Measurements from ENCODE around the gene PCDHGA10. TPM values are rescaled to one million over a fixed set of nuclear protein-coding genes. Genes with fewer than 3 reads are reported as not detected.

The PCDHGA10 gene
- total RNA-seq, 1 donor from 2014 or later, result 18.4 TPM

DNA sequence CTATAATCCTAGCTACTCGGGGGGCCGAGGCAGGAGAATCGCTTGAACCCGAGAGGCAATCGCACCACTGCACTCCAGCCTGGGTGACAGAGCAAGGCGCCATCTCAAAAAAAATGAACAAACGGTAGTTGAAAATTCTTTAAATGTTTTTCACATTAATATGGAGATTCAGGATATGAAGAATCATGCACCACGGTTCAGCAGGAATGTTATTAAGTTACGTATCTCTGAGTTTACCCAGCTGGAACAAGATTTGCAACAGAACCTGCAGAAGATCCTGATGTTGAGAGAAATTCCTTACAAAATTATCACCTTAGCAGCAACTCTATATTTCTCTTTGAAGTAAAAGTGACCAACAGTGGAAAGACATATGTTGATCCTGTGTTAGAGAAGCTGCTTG is 27.6 kb downstream of the PCDHGA10 start:
- no peak overlapping the region for H3K27ac Mint-ChIP-seq (ENCODE audit: unreplicated experiment)
- DNase-seq (ENCODE audit: low read depth, low spot score), result no peak
- peaks cover 14% of the 10 kb centered on the region for H3K9me3 Mint-ChIP-seq
- H3K4me3 Mint-ChIP-seq, result no peak overlapping the region
- TF ChIP-seq, protein P1, sequence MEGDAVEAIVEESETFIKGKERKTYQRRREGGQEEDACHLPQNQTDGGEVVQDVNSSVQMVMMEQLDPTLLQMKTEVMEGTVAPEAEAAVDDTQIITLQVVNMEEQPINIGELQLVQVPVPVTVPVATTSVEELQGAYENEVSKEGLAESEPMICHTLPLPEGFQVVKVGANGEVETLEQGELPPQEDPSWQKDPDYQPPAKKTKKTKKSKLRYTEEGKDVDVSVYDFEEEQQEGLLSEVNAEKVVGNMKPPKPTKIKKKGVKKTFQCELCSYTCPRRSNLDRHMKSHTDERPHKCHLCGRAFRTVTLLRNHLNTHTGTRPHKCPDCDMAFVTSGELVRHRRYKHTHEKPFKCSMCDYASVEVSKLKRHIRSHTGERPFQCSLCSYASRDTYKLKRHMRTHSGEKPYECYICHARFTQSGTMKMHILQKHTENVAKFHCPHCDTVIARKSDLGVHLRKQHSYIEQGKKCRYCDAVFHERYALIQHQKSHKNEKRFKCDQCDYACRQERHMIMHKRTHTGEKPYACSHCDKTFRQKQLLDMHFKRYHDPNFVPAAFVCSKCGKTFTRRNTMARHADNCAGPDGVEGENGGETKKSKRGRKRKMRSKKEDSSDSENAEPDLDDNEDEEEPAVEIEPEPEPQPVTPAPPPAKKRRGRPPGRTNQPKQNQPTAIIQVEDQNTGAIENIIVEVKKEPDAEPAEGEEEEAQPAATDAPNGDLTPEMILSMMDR (conservative IDR thresholded peaks at IDR 0.05), result no peak
- no peaks in the 10 kb centered on the region for H3K27me3 Mint-ChIP-seq (ENCODE audit: low read depth)
- H3K4me1 Mint-ChIP-seq, result no peaks in the 10 kb centered on the region
- H3K36me3 Mint-ChIP-seq (ENCODE audit: low read depth), result peaks cover 62% of the 10 kb centered on the region

DNA sequence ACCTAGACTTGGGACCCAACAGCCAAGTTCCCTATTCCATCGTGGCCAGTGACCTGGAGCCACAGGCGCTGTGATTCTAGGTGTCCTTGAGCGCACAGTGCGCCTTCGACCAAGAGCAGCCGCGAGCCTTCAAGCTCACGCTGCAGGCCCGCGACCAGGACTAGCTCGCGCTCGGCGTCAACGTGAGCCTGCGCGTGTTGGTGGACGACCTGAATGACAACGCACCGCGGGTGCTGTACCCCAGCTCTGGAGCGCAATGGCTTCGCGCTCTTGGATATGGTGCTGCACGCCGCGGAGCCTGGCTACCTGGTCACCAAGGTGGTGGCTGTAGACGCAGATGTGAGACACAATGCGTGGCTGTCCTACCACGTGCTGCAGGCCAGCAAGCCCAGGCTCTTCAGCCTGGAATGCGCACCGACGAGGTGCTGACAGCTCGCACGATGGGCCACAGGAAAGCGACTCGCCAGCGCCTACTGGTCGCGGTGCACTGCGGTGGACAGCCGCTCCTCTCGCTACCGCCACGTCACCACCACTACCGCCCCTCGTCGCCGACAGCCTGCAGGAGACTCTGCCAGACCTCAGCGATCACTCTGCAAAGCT is 28.9 kb downstream of the PCDHGA10 start:
- no peak for DNase-seq (ENCODE audit: low read depth, low spot score)
- TF ChIP-seq, protein P1 (conservative IDR thresholded peaks at IDR 0.05), result no peak
- Mint-ChIP-seq H3K4me3 (no peak overlapping the region), H3K27me3 (ENCODE audit: low read depth) (no peaks in the 10 kb centered on the region), H3K9me3 (peaks cover 18% of the 10 kb centered on the region), H3K27ac (ENCODE audit: unreplicated experiment) (no peak overlapping the region), H3K4me1 (no peaks in the 10 kb centered on the region), H3K36me3 (ENCODE audit: low read depth) (peaks cover 61% of the 10 kb centered on the region)

DNA sequence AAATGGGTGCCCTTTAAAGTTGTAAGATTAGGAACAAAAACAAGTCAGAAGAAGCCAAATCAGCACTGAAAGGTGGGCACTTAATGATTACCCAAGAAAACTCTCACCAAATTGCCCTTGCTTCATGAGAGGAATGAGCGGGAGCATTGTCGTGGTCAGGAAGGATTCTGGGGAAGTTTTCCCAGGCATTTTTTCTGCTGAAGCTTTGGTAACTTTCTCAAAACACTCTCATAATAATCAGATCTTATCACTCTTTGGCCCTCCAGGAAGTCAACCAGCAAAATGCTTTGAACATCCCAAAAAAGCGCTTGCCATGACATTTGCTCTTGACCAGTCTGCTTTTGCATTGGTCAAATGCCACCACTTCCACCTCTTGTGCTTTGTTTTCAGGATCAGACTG is 52.6 kb downstream of the PCDHGA10 start:
- H3K9me3 Mint-ChIP-seq, result peaks cover 2% of the 10 kb centered on the region
- H3K4me1 Mint-ChIP-seq, result peaks cover 18% of the 10 kb centered on the region
- no peaks in the 10 kb centered on the region for H3K27me3 Mint-ChIP-seq (ENCODE audit: low read depth)
- TF ChIP-seq, protein P1 (conservative IDR thresholded peaks at IDR 0.05), result no peak
- H3K27ac Mint-ChIP-seq (ENCODE audit: unreplicated experiment), result peak overlapping the region; percentile 14
- no peak for DNase-seq (ENCODE audit: low read depth, low spot score)
- H3K4me3 Mint-ChIP-seq, result no peak overlapping the region
- H3K36me3 Mint-ChIP-seq (ENCODE audit: low read depth), result peaks cover 12% of the 10 kb centered on the region

Other genes starting within 250 kb of the PCDHGA10 start
- gene PCDHB7, start 240.3 kb upstream of the PCDHGA10 start, total RNA-seq, result 0.39 and 0.58 TPM in 2 replicates
- 1.3 and 1.8 TPM in 2 replicates for gene PCDHB8, start 235.2 kb upstream of the PCDHGA10 start, total RNA-seq
- 11.4 and 12.6 TPM in 2 replicates for gene PCDHB16, start 230.6 kb upstream of the PCDHGA10 start, total RNA-seq
- gene PCDHB9, start 225.8 kb upstream of the PCDHGA10 start, total RNA-seq, result 5.5 and 7.0 TPM in 2 replicates
- gene PCDHB10, start 220.6 kb upstream of the PCDHGA10 start, total RNA-seq, result 5.2 and 5.5 TPM in 2 replicates
- 2.7 and 3.6 TPM in 2 replicates for gene PCDHB11, start 213.4 kb upstream of the PCDHGA10 start, total RNA-seq
- gene PCDHB12, start 204.3 kb upstream of the PCDHGA10 start, total RNA-seq, result 3.1 TPM in 2 replicates
- 3.6 TPM in 2 replicates for gene PCDHB13, start 199.1 kb upstream of the PCDHGA10 start, total RNA-seq
- 5.5 TPM in 2 replicates for gene PCDHB14, start 189.6 kb upstream of the PCDHGA10 start, total RNA-seq
- gene PCDHB15, start 167.6 kb upstream of the PCDHGA10 start, total RNA-seq, result 5.5 and 5.6 TPM in 2 replicates
- 0.72 and 1.1 TPM in 2 replicates for gene SLC25A2, start 108.9 kb upstream of the PCDHGA10 start, total RNA-seq
- 100.0 and 100 TPM in 2 replicates for gene TAF7, start 92.2 kb upstream of the PCDHGA10 start, total RNA-seq
- gene PCDHGA1, start 82.5 kb upstream of the PCDHGA10 start, total RNA-seq, result 0.54 and 0.93 TPM in 2 replicates
- gene PCDHGA2, start 74.2 kb upstream of the PCDHGA10 start, total RNA-seq, result 0.32 and 0.54 TPM in 2 replicates
- gene PCDHGA3, start 69.2 kb upstream of the PCDHGA10 start, total RNA-seq, result 0.16 and 0.33 TPM in 2 replicates
- 2.8 and 3.0 TPM in 2 replicates for gene PCDHGB1, start 62.9 kb upstream of the PCDHGA10 start, total RNA-seq
- 0.56 and 0.93 TPM in 2 replicates for gene PCDHGA4, start 58.0 kb upstream of the PCDHGA10 start, total RNA-seq
- gene PCDHGB2, start 53.0 kb upstream of the PCDHGA10 start, total RNA-seq, result 1.3 and 1.5 TPM in 2 replicates
- 0.32 and 0.51 TPM in 2 replicates for gene PCDHGA5, start 48.8 kb upstream of the PCDHGA10 start, total RNA-seq
- 0.51 and 0.71 TPM in 2 replicates for gene PCDHGB3, start 42.7 kb upstream of the PCDHGA10 start, total RNA-seq
- gene PCDHGA6, start 39.1 kb upstream of the PCDHGA10 start, total RNA-seq, result 0.49 and 0.52 TPM in 2 replicates
- gene PCDHGA7, start 30.2 kb upstream of the PCDHGA10 start, total RNA-seq, result 0.32 and 0.37 TPM in 2 replicates
- 4.2 and 5.3 TPM in 2 replicates for gene PCDHGB4, start 25.3 kb upstream of the PCDHGA10 start, total RNA-seq
- gene PCDHGA8, start 20.4 kb upstream of the PCDHGA10 start, total RNA-seq, result 0.33 and 0.43 TPM in 2 replicates
- 0.91 and 1.5 TPM in 2 replicates for gene PCDHGB5, start 15.0 kb upstream of the PCDHGA10 start, total RNA-seq
- 0.72 and 0.86 TPM in 2 replicates for gene PCDHGA9, start 10.2 kb upstream of the PCDHGA10 start, total RNA-seq
- 53.6 and 53.7 TPM in 2 replicates for gene PCDHGB6, start 5.0 kb upstream of the PCDHGA10 start, total RNA-seq
- 6.5 and 7.0 TPM in 2 replicates for gene PCDHGB7, start 4.7 kb downstream of the PCDHGA10 start, total RNA-seq
- gene PCDHGA11, start 8.1 kb downstream of the PCDHGA10 start, total RNA-seq, result 1.8 and 2.4 TPM in 2 replicates
- 1.5 and 1.8 TPM in 2 replicates for gene PCDHGA12, start 17.5 kb downstream of the PCDHGA10 start, total RNA-seq
- 98.2 and 107 TPM in 2 replicates for gene PCDHGC3, start 63.0 kb downstream of the PCDHGA10 start, total RNA-seq
- gene PCDHGC4, start 72.0 kb downstream of the PCDHGA10 start, total RNA-seq, result 14.8 and 15.9 TPM in 2 replicates
- gene PCDHGC5, start 76.1 kb downstream of the PCDHGA10 start, total RNA-seq, result 2.2 and 3.0 TPM in 2 replicates
- gene DIAPH1, start 206.0 kb downstream of the PCDHGA10 start, total RNA-seq, result 86.3 and 99.1 TPM in 2 replicates
- 110 and 114 TPM in 2 replicates for gene HDAC3, start 223.9 kb downstream of the PCDHGA10 start, total RNA-seq
- gene RELL2, start 224.0 kb downstream of the PCDHGA10 start, total RNA-seq, result 6.5 and 6.9 TPM in 2 replicates
- gene FCHSD1, start 238.4 kb downstream of the PCDHGA10 start, total RNA-seq, result 20.4 and 20.6 TPM in 2 replicates

All from neural crest cell (in vitro differentiated cells).